ACHN (cell line): ENCODE results near the gene CD274.
A peak's percentile ranks its signal among the peaks of the same experiment; 100 is the strongest.
"Not testable (repeated sequence)": the region's sequence is repeated elsewhere in the genome, so short reads cannot be mapped to it uniquely, and the experiment has no call there.

Source experiments
- DNase-seq: peaks from one replicate; pipeline ENCODE4 v3.0.0-alpha.2; 2015
- in situ Hi-C: cut with HindIII; loops from 2 replicates; pipeline ENCODE4 v1.10.0; 2017; ENCODE audit warnings: low sequenced_read_pairs, low pct_ligation_motif_present, low pct_unique_long_range_greater_than_20kb

CD274 gene

DNA sequence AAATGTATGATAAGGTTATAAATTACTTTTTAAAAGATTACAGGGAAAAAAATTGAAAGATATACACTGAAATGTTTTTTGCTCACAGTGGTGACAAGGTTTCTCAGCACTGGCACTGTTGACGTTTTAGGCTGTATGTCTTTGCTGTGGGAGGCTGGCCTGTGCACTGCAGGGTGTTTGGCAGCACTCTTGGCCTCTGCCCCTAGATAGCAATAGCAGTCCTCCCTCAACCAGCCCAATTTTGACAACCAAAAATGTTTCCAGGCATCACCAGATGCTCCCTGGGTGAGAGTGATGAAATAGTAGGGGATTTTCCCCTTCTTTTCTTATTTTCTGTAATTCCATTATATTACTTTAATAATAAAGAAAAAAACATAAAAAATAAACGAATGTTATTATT is 3.3 kb downstream of the CD274 start:
- DNase-seq = no peak
- in situ Hi-C loops = no loop called here

DNA sequence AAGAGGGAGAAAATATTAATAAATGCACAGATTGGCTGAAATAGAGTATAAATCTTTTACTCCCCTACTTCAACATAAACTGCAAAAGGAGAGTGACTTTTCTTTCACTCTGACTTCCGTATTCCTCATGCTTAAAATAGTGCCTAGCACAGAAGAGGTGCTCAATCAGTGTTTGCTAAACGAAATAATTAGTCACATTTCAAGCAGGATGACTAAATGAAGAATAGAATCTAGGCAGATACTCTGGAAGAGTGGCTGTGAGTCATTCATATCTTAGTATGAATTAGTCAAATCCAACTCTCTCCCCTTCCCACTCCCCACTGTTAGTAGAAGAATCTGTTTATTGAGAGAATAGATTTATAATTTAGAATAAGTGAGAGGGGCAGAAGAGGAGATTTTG is 4.8 kb downstream of the CD274 start:
- in situ Hi-C loops = no loop called here
- peak; percentile 32 for DNase-seq

DNA sequence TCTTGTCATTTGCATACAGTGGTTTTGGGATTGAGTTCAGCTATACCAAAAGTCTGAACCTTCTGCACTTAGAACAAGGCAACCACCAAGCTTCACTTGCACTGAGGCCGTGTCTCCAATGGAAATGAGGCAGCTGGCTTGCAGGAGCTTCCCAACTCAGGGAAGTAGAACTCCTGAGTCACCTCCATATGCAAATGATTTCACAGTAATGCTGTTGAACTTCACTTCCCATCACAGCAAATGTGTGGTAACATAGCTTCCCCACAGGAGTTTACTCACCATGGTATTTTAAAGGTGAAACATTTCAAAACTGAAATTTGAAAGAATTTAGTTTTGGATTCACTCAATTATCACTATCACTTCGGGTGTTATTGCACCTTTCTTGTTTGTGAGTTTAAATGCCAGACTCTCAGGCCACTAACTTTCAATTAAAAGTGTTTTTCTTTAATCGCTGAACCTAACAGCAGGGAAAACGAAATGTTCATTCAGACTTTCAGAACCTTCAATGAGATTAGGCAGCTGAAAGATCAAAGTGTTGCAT is 9.0 kb downstream of the CD274 start:
- DNase-seq = no peak
- in situ Hi-C loops = no loop called here

DNA sequence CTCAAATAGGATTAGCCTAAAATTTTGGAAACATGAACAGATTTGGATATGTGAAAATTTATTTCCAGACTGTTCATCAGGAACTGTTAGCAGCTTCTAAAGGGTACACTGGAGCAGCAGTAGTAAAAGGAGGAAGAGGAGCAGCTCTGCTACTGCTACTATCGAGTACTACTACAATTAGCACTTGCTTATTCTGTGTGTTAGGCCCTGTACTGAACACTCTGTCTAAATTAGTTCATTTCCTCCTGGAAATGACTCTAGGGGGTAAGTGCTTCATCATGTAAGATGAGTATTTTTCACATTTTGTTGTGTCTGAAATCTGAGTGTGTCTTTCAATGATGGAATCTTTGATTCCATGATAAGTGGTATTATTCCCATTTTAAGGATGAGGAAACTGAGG is 9.8 kb downstream of the CD274 start:
- DNase-seq = no peak
- in situ Hi-C loops = no loop called here

DNA sequence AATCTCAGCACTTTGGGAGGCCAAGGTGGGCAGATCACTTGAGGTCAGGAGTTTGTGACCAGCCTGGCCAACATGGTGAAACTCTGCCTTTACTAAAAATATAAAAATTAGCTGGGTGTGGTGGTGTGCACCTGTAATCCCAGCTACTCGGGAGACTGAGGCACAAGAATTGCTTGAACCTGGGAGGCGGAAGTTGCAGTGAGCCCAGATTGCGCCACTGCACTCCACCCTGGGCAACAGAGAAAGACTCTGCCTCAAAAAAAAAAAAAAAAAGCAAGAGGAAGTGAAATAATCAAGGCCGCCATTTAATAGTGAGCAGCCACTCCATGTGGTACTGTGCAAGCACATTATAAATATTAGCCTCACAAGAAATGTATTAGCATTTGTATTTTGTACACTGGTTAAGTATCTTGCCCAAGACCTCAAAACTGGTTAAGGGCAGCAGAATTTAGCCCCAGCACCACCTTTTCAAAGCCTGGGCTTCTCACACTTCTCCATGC is 14.5 kb downstream of the CD274 start:
- in situ Hi-C loops = not testable (repeated sequence)

DNA sequence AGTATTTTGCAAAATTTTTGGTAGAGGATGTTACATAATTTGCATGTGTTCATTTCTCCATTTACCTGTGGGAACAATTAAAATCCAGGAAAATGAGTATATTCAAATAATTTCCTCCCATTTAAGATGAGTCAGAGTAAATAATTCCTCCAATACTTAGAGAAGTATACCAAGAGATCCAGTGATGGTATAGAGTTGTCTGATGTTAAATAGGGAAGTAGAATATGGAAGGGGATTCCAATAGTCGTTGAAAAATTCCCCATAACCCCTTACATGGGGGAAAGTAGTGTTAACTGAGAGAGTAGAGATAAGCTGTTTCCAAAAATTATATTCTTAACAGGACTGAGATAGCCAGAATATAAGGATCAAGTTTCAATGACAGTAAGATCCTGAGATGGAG is 15.7 kb downstream of the CD274 start:
- no peak for DNase-seq
- in situ Hi-C loops = no loop called here

More for the DNA sequence above, 14.5 kb downstream of the CD274 start:
- not testable (repeated sequence) for DNase-seq

DNA sequence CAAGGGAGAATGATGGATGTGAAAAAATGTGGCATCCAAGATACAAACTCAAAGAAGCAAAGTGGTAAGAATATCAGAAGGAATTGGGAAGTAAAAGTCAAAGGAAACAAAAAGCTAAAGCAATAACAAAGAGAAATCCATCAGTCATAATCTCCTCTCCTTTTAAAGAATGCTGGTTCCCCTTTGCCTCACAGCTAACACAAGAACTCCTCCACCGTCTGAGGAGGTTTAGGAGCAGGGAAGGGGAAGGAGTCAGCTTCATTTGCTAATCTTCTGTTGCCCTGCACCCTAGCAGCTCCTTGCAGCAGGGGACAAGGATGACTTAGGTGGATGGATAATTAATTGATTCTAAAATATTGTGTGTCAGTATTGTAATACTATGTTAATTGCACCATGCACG is 16.4 kb downstream of the CD274 start:
- no peak for DNase-seq
- in situ Hi-C loops = no loop called here

DNA sequence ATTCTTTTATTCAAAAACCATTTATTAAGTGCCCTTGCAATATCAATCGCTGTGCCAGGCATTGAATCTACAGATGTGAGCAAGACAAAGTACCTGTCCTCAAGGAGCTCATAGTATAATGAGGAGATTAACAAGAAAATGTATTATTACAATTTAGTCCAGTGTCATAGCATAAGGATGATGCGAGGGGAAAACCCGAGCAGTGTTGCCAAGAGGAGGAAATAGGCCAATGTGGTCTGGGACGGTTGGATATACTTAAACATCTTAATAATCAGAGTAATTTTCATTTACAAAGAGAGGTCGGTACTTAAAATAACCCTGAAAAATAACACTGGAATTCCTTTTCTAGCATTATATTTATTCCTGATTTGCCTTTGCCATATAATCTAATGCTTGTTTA is 18.5 kb downstream of the CD274 start:
- in situ Hi-C loops = no loop called here
- DNase-seq = no peak

DNA sequence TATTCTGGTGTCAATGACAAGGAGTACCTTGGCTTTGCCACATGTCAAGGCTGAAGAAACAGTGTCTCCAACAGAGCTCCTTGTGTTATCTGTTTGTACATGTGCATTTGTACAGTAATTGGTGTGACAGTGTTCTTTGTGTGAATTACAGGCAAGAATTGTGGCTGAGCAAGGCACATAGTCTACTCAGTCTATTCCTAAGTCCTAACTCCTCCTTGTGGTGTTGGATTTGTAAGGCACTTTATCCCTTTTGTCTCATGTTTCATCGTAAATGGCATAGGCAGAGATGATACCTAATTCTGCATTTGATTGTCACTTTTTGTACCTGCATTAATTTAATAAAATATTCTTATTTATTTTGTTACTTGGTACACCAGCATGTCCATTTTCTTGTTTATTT is 19.8 kb downstream of the CD274 start:
- in situ Hi-C loops = no loop called here
- no peak for DNase-seq

DNA sequence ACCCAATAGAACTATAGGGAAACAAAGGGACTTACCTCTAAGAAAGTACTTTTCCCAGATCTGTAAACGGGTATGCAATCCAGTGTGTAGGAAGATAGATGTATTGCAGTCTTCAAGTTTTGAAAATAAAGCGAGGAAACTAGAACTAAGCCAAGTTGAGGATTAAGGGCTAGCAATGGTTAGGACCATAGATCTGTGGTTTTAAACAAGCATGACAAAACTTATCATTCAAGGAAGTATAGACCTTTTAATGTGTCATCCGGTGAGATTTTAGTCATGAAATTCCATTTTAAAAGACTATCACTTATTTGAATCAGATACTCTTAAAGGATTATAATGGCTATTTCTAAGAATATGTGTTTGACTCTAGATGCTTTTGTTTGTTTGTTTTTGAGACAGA is 20.5 kb downstream of the CD274 start:
- in situ Hi-C loops = no loop called here
- DNase-seq = no peak

DNA sequence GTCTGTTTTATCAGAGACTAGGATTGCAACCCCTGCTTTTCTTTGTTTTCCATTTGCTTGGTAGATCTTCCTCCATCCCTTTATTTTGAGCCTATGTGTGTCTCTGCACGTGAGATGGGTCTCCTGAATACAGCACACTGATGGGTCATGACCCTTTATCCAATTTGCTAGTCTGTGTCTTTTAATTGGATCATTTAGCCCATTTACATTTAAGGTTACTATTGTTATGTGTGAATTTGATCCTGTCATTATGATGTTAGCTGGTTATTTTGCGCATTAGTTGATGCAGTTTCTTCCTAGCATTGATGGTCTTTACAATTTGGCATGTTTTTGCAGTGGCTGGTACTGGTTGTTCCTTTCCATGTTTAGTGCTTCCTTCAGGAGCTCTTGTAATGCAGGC is 25.3 kb downstream of the CD274 start:
- DNase-seq, in situ Hi-C loops: not testable (repeated sequence)

DNA sequence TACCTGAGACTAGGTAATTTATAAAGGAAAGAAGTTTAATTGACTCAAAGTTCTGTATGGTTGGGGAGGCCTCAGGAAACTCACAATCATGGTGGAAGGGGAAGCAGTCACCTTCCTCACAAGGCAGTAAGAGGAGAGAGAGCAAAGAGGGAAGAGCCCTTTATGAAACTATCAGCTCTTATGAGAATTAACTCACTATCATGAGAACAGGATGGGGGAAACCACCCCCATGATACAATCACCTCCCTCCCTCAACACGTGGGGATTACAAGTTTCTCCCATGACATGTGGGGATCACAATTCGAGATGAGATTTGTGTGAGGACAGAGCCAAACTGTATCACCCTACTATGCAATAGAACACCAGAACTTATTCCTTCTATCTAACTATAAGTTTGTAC is 27.9 kb downstream of the CD274 start:
- DNase-seq = no peak
- in situ Hi-C loops = no loop called here

DNA sequence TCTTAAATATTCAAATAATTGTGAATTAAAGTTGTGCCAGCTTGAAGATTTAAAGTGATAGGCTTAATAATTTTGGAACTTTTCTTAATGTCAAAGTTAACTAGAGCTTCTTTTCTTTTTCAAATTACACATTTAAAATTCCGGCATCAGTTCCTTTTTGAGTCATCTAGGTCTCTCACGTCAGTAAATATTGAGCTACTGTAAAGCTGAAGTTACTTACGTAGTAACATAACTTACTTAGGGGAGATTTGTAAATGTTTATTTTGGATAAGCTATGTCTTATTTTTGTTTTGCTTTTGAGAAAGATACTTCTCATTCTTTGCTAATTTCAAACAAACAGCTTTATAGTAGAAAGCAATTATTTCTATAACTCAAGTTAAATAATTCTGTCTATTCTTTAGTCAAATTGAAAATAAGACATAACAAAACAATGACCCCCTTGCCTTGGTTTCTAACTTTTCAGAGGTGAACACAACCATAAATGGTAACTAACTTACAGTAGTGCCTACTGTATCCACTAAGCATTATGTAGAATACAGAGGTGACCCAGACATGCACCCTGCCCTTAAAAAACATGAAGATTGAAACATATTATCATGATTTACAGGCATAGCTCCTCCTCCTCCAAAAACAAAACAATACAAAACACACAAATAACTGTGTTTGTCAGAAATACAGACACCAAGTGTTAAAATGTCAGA is 29.8 kb downstream of the CD274 start:
- in situ Hi-C loops = no loop called here
- DNase-seq = no peak

DNA sequence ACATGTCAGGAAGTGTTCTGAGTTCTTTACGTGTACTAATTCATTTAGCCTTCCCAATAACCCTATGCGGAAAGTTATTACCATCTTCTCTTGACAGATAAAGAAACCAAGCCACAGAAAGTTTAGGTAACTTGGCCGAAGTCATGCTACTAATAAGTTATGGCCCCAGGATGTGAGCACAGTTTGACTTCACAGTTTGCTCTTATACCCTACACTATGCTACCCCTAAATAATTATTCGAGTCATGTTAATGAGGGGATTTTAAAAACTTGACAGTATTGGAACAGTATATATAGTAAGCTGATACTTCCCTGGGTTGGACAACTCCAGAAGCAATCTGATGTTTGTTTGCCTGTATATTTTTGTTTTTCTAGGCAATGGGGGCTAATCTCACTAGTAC is 30.6 kb downstream of the CD274 start:
- DNase-seq = no peak
- in situ Hi-C loops = no loop called here

DNA sequence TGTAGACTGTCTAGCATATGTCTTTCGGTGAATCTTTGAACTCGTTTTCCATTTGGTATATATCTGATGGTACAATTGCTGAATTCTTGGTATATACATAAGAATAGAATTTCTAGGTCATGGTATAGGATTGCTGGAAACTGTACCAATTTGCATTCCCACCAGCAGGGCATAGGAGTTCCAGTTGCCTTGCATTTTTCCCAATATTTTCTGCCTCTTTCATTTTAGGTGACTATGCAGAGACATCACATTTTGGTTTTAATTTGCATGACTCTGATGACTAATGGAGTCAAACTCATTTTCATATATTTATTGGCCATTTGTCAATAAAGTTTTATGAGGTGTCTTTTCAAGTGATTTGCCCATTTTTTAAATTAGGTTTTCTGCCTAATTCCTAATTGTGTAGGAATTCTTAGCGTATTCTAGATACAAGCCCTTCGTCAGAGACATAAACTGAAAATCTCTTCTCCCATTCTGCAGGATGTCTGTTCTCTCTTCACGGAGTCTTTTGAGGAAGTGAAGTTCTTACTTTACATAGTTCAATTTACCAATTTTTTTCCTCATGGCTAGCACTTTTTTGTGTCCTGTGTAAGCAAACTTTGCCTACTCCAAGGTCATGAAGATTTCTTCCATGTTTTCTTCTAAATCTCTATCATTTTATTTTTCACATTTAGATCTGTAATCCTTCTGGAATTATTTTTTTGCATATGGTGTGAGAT is 31.1 kb downstream of the CD274 start:
- no peak for DNase-seq
- in situ Hi-C loops = no loop called here

DNA sequence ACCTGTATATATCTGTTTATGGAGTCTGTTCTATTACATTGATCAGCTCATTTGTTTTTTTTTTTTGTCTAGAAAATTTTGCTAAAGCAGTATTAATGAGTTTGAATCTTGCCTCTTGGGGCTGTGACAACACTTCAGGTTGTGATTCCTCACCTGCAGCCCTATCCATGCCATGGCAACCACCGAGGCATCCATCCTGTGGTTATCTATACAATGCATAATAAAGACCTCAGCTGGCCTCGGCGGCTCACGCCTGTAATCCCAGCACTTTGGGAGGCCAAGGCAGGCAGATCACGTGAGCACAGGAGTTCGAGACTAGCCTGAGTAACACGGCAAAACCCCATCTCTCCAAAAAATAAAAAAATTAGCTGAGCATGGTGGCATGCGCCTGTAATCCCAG is 31.9 kb downstream of the CD274 start:
- no peak for DNase-seq
- in situ Hi-C loops = no loop called here

DNA sequence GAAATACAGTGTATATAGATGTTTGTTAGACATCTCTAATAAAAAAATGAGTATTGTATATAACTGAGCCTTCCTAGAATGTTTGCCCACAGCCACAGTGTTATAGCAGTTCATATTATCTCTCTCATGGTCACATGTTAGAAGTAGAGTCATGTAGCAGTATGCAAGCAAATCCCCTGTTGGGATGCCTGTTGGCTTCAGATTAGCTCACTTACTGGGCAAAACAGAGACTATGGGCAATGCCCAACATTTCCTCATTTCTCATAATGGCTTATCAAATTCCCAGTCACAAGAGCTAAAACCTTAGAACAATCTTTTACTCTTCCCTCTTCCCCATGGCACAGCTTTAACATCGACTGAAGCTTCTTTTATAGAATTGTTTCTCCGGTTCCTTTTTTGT is 33.0 kb downstream of the CD274 start:
- in situ Hi-C loops = no loop called here
- DNase-seq = no peak

DNA sequence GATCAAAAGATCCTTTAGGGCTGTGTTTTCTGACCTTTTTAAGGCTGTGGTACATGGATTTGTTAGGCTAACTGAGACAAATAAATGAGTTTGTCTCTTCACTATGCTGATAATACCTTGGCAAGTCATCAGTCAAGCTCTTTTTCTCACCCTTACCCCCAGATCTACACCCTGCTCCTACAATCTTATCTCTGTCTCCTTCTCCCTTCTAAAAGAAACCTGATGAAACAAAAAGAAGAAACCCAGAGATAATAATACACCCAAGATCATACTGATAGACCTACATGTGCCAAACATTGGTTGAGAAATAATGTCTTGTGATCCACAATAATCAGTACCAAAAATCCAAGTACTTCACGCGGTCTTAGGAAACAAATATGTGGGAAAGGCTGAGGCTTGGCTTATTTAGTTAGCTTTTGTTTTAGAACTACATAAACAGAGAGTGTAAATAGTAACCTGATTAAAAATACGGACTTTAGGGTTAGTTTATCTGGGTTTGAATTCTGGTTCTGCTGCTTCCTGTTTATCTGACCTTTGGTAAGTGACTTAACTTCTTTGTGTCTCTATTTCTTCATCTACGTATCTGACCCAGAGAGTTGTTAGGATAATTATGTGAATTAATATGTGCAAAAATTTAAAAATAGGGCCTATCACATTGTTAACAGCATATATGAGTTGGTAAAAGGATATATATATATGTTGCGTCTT is 35.2 kb downstream of the CD274 start:
- in situ Hi-C loops = no loop called here
- DNase-seq = no peak

DNA sequence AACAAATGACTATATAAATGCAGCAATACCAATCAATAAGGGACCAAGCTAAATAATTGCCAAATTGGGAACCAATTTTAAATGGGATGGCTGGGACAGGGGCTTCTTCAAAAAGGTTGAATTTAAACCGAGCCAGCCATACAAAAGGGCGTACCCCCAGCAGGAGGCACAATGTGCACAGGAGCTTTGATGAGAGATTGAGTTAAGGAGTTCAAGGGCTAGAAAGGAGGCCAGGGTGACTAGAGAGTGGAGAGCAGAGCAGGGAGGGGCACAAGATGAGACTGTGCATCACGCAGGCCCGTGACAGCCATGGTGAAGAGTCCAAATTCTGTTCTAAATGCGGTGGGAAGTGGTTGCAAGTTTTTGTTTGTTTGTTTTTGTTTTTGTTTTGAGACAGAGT is 36.6 kb downstream of the CD274 start:
- DNase-seq = no peak
- in situ Hi-C loops = no loop called here
